NCI-H2081 (cell line): ENCODE results near the gene LIPF.
"Not testable (repeated sequence)": the region's sequence is repeated elsewhere in the genome, so short reads cannot be mapped to it uniquely, and the experiment has no call there.

Experiments
- DNase-seq, 2 experiments: peaks; one replicate each; lab custom pipeline; 2025; lab: John Stamatoyannopoulos, UW

LIPF gene

GRCh38 chr10:88664142-88664541 is at the start of gene LIPF:
Gene LIPF, plus strand, starts transcription at chr10:88664442. Its CDS starts 2,856 bp downstream, at chr10:88667298.
- no peak for DNase-seq

GRCh38 chr10:88616250-88616977 is 47.8 kb upstream of the LIPF start:
- no peak for DNase-seq

- DNase-seq: no peak
These were observed 46.4 kb upstream of the LIPF start for GRCh38 chr10:88617772-88618300.

- no peak for DNase-seq
These were observed 45.7 kb upstream of the LIPF start for GRCh38 chr10:88618496-88618895.

GRCh38 chr10:88620441-88620840 is 43.8 kb upstream of the LIPF start:
- DNase-seq: no peak

- DNase-seq: no peak
These were observed 40.4 kb upstream of the LIPF start for GRCh38 chr10:88623835-88624234.

GRCh38 chr10:88624840-88625239 is 39.4 kb upstream of the LIPF start:
- DNase-seq: no peak

GRCh38 chr10:88640186-88640585 is 24.1 kb upstream of the LIPF start:
- DNase-seq: no peak

- DNase-seq: no peak
These were observed 22.0 kb upstream of the LIPF start for GRCh38 chr10:88642209-88642608.

- no peak for DNase-seq
These were observed 21.3 kb upstream of the LIPF start for GRCh38 chr10:88642963-88643362.

- DNase-seq: no peak
These were observed 17.1 kb upstream of the LIPF start for GRCh38 chr10:88647061-88647615.

- no peak for DNase-seq
These were observed 13.1 kb upstream of the LIPF start for GRCh38 chr10:88651101-88651551.

- no peak for DNase-seq
These were observed 11.6 kb upstream of the LIPF start for GRCh38 chr10:88652616-88653015.

- DNase-seq: no peak
These were observed 6.3 kb upstream of the LIPF start for GRCh38 chr10:88657901-88658300.

- DNase-seq: no peak
These were observed 4.3 kb upstream of the LIPF start for GRCh38 chr10:88659725-88660597.

- DNase-seq: no peak
These were observed 3.7 kb upstream of the LIPF start for GRCh38 chr10:88660598-88660884.

- no peak for DNase-seq
These were observed 3.2 kb upstream of the LIPF start for GRCh38 chr10:88661018-88661417.

- DNase-seq: no peak
These were observed 2.7 kb upstream of the LIPF start for GRCh38 chr10:88661577-88661976.

- DNase-seq: not testable (repeated sequence)
These were observed 1.1 kb upstream of the LIPF start for GRCh38 chr10:88663153-88663552.

GRCh38 chr10:88668465-88668864 is 4.2 kb downstream of the LIPF start:
- DNase-seq: no peak

- DNase-seq: no peak
These were observed 6.3 kb downstream of the LIPF start for GRCh38 chr10:88670497-88670896.

GRCh38 chr10:88672041-88672440 is 7.8 kb downstream of the LIPF start:
- no peak for DNase-seq
